GM21381 (cell line): Measurements from ENCODE around the gene NPDC1.
"Not testable (repeated sequence)": the region's sequence is repeated elsewhere in the genome, so short reads cannot be mapped to it uniquely, and the experiment has no call there.

Source experiments
- ATAC-seq: cut with Tn5 transposase; IDR thresholded peaks from one replicate; pipeline ENCODE4 v1.9.1; 2021; ENCODE audit warnings: mild to moderate bottlenecking, moderate library complexity; ENCODE audit not compliant: unreplicated experiment

The NPDC1 gene

GRCh38 chr9:137075275-137075775 is 29.3 kb upstream of the NPDC1 start:
- no peak for ATAC-seq

GRCh38 chr9:137074657-137075274 is 28.8 kb upstream of the NPDC1 start:
- ATAC-seq = no peak

GRCh38 chr9:137073992-137074399 is 28.0 kb upstream of the NPDC1 start:
- ATAC-seq = no peak

GRCh38 chr9:137071282-137071681 is 25.3 kb upstream of the NPDC1 start:
- no peak for ATAC-seq

- ATAC-seq = peak; percentile 7
Measured at GRCh38 chr9:137070906-137071275, 24.9 kb upstream of the NPDC1 start.

GRCh38 chr9:137070201-137070905 is 24.4 kb upstream of the NPDC1 start, which contains the start of gene SAPCD2:
SAPCD2 (minus strand) TSS chr9:137070557; CDS start chr9:137070460, 97 bp downstream.
- peak; percentile 75 for ATAC-seq

GRCh38 chr9:137069508-137070091 is 23.6 kb upstream of the NPDC1 start:
- ATAC-seq = peak; percentile 6

- ATAC-seq = no peak
Measured at GRCh38 chr9:137068539-137069507, 22.8 kb upstream of the NPDC1 start.

GRCh38 chr9:137067860-137068538 is 22.0 kb upstream of the NPDC1 start:
- ATAC-seq = no peak

GRCh38 chr9:137066096-137066861 is 20.3 kb upstream of the NPDC1 start:
- ATAC-seq = no peak

- ATAC-seq = no peak
Measured at GRCh38 chr9:137065336-137065967, 19.5 kb upstream of the NPDC1 start.

GRCh38 chr9:137064880-137065164 is 18.8 kb upstream of the NPDC1 start:
- no peak for ATAC-seq

- ATAC-seq = no peak
Measured at GRCh38 chr9:137064027-137064879, 18.3 kb upstream of the NPDC1 start.

GRCh38 chr9:137063311-137064026 is 17.5 kb upstream of the NPDC1 start:
- ATAC-seq = no peak

GRCh38 chr9:137062798-137063197 is 16.8 kb upstream of the NPDC1 start:
- not testable (repeated sequence) for ATAC-seq

GRCh38 chr9:137062384-137062783 is 16.4 kb upstream of the NPDC1 start:
- ATAC-seq = no peak

GRCh38 chr9:137058521-137059234 is 12.7 kb upstream of the NPDC1 start:
- ATAC-seq = no peak
